ENCODE results near the gene ALG3.
"Not testable (repeated sequence)": the region's sequence is repeated elsewhere in the genome, so short reads cannot be mapped to it uniquely, and the experiment has no call there.

Gene ALG3

DNA sequence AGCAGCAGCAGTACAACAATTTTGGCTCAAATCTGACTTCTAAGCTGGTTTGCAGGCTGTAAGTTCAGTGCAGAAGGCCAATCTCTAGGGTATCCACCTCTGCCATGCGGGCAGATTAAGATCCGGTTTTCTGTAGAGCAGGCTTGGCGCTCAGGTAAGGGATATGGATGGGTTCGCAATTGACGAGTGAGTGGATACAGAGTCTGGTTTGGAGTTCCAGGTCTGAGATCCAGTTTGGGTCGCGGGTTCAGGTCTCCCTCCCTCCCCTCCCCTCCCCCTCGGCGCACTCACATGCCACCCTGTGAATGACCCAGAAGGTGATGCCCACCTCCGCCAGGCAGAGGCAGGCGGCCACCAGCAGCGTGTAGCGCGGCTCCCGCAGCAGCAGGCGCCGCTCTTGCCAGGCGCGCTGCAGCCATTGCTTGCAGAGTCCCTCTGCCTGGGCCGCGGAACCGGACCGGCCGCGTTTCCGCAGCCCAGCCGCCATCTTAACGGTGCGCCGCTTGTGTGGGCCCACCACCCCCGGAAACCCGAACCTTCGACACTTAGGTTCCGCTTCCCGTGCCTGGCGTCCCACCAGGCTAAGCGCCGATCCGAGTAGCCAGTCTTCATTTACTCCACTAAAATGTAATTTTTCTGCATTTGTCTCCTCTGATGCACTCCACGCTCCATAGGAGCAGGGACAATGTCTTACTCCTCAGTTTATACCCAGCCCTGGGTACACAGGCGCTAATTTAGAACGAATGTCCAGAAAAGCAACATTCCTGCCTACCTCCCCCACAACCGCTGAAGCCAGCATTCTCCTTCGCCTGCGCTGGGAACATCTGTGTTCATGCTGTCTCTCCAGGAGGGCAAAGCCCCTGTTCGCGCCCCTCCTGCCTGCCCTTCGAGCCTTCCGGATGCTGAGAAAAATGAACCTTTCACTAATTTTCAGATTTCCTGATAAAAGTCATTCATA lies at the start of gene ALG3:
Gene ALG3, minus strand, starts transcription at position 509 of the 958 bp plus-strand sequence. Its CDS starts 22 bp downstream, at position 487.
- peak; percentile 93 for DNase-seq

DNA sequence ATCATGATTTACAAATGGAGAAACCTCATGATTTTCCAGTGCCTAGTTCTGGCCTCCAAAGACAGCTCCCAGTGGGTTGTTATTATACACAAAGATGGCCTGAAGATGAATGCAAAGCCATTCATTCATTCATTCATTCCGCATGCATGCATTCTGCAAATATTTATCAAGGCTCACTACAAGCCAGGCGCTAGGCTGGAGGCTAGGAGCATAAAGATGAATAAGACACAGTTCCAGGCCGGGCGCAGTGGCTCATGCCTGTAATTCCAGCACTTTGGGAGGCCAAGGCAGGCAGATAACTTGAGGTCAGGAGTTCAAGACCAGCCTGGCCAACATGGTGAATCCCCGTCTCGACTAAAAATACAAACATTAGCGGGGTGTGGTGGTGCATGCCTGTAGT lies 47.9 kb upstream of the ALG3 start:
- DNase-seq, result no peak

DNA sequence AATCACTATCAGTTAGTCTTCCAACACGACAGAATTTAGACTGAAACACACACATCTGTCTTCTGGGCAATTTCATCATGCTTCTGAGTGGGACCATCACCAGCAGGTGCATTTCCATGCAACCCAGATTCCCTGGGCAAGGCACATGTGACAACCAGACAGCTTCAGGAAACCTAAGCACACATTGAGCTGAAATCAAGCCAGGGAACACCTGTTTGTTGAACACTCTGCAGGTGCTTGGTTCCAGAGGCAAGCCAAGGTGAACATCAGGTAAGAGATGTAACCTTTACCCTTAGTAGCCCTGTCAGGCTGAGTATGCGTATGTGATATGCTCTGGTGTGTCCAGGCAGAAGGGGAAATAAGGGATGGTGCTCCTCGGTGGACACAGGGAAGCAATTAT lies 47.0 kb upstream of the ALG3 start:
- DNase-seq, result no peak

DNA sequence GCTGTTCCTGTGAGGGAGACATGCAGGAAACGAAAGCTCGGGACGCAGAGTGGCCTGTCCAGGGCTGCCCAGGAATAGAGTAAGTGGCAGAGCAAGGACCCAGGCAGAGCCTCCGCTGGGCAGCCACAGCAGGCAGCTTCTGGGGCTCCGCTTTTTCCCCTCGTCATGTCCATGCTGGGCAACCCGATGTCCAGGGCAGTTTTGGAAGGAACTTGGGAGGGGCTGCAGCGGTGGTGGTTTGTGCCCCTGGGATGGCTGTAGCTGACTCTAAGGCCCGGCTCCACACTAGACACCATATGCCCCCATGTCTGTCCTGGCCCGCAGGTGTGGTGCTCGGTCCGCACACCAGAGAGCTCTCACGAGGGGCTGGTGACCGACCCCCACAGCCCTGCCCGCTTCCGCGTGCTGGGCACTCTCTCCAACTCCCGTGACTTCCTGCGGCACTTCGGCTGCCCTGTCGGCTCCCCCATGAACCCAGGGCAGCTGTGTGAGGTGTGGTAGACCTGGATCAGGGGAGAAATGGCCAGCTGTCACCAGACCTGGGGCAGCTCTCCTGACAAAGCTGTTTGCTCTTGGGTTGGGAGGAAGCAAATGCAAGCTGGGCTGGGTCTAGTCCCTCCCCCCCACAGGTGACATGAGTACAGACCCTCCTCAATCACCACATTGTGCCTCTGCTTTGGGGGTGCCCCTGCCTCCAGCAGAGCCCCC lies 43.1 kb upstream of the ALG3 start:
- no peak for DNase-seq

DNA sequence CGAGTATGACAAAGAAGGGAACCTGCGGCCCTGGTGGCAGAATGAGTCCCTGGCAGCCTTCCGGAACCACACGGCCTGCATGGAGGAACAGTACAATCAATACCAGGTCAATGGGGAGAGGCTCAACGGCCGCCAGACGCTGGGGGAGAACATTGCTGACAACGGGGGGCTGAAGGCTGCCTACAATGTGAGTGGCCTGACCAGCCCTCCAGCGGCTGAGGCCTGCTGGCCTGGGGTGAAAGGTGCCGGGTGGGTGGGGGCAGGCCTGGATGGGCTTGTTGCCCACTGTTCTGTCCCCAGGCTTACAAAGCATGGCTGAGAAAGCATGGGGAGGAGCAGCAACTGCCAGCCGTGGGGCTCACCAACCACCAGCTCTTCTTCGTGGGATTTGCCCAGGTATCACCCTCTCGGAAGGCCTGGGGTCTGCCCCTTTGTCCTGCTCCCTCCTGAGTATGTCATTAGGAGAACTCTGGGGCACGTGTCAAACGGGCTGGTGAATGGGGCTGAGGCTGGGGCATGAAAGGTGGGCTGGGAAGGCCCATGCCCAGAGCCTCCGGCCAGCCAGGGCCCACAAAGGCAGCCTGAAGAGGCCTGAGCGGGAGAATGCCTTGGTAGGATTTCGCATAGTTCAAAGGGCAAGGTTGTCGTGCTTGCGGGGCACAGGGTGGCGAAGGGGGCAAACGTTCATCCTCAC lies 42.4 kb upstream of the ALG3 start:
- DNase-seq, result no peak

DNA sequence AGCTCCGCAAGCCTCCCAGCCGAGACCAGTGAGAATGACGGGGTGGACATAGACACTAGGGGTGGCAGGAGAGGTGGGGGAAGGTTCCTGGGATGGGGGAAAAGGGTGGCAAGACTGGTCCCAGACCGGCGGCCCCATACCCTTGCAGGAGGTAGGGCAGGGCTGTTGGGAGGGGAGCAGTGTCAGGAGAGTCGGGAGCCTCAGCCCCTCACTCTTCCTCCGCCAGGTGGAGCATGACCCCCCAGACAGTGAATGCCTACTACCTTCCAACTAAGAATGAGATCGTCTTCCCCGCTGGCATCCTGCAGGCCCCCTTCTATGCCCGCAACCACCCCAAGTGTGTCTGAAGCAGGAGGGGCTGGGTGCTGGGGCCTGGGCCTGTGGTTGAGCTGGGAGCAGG lies 41.6 kb upstream of the ALG3 start:
- DNase-seq, result no peak

DNA sequence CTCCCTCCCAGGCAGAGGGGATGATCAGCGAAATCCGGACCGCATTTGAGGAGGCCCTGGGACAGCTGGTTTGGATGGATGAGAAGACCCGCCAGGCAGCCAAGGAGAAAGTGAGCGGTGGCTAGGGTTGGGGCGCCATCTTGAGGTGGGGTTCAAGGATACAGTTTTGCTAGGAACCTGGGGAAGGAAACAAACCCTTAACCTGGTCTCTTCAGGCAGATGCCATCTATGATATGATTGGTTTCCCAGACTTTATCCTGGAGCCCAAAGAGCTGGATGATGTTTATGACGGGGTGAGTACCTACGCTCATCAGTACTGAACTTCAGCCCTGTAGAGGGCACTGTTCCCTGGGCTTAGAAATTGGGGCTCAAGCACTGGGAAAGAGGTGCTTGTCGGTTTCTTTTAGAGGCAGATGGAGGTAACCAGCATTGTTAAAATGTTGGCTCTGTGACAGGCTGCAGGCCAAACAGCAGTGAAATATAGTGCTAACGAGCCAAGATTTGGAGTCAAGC lies 40.7 kb upstream of the ALG3 start:
- DNase-seq, result peak; percentile 75

DNA sequence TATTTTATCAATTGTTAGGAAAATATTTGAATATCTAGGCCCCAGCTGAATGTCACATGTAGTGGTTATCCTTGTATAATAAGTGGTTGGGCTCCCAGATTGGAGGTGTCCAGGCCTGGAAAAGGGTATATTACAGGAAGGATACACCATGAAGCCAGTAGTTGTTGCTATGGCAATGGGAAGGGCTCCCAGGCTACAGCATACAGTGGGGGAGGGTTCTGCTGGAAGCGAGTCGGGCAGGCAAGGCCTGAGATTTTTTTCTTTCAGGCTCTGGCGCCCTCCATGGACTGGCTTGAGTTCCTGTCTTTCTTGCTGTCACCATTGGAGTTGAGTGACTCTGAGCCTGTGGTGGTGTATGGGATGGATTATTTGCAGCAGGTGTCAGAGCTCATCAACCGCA lies 35.9 kb upstream of the ALG3 start:
- peak; percentile 73 for DNase-seq

DNA sequence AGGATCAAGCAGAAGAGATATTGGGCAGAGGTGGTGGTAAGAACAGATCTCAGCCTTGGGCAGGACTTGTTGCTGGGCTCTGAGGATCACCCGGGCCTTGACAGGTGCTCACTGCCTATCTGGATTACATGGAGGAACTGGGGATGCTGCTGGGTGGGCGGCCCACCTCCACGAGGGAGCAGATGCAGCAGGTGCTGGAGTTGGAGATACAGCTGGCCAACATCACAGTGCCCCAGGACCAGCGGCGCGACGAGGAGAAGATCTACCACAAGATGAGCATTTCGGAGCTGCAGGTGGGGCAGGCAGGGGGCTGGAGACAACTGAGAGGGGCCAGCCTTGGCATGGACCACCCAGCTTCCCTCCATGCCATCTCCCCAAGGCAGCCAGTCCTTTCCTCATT lies 34.9 kb upstream of the ALG3 start:
- no peak for DNase-seq

DNA sequence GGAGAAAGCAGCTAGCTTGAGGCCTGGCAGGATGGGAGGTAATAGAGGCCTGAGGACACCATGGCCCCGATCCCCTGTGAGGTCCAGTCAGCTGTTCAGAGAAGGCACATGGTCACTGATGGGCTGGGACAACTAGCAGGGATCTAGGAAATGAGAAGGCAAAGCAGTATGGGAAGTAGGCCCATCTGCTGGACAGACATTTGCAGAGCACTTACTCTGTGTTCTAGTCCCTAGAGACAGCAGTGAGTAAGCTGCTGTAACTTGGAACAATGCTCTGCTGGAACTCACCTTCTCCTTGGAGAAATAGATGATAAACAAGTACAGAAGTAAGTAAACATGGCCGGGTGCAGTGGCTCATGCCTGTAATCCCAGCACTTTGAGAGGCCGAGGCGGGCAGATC lies 34.2 kb upstream of the ALG3 start:
- DNase-seq, result no peak

DNA sequence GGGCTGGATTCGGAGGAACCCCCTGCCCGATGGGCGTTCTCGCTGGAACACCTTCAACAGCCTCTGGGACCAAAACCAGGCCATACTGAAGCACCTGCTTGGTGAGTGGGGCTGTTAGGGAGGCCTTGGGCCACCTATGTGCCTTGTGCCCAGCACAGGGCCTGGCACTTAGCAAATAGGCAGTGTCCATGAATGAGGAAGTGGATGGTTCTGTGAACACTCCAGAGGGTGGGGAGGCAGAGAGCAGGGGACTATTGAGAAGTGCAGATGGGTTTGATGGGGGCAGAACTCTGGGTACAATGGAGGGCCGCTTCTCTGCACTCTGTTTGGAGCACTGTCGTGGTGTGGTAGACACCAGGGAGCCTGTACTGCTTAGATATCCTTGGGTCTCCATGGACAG lies 28.6 kb upstream of the ALG3 start:
- no peak for DNase-seq

DNA sequence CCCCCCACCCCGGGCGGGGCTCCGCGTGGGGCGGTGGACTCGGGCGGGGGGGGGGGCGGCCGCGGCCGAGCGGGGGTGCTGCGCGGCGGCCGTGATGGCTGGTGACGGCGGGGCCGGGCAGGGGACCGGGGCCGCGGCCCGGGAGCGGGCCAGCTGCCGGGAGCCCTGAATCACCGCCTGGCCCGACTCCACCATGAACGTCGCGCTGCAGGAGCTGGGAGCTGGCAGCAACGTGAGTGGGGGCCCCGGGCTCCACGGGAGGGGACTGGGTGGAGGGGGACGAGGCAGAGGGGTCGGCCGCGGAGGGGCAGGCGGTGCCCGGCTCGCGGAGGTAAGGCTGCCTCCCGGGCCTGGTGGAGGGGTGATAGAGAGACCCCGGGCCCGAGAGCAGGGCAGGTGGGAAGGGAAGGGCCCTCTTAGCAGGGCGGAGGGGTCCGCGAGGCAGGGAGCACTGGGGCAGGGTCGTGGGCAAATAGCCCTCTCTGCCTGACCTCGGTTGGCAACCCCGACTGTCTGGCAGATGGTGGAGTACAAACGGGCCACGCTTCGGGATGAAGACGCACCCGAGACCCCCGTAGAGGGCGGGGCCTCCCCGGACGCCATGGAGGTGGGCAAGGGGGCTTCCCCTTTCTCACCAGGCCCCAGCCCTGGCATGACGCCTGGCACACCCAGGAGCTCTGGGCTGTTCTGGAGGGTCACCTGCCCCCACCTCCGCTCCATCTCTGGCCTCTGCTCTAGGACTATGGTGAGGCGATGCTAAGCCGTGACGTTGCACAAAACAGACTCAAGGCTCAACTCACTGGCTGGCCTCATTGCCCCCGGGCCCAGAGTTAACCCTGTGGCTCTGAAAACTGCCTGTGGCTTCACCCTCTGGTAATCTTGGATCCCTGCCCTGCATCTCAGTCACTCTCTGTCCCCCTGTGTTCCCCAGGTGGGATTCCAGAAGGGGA lies 27.5 kb upstream of the ALG3 start, which contains the start of gene ECE2:
Gene ECE2, plus strand, starts transcription at position 62 of the 950 bp plus-strand sequence. Its CDS starts 132 bp downstream, at position 194.
- no peak for DNase-seq

DNA sequence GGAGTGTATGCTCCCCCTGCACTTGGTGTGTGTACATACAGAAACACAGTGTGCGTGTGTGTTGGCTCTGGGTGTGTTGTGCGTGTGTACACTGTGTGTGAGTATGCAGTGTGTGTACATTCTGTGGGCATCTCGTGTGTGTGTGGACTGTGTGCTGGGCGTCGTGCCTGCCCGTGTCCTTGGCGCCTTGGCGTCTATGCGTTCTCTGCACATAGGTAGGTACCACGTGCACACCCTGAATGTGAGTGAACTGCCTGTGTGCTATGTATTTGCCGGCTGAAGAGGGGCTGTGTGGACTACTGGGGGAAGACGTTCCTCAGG lies 26.6 kb upstream of the ALG3 start:
- no peak for DNase-seq

DNA sequence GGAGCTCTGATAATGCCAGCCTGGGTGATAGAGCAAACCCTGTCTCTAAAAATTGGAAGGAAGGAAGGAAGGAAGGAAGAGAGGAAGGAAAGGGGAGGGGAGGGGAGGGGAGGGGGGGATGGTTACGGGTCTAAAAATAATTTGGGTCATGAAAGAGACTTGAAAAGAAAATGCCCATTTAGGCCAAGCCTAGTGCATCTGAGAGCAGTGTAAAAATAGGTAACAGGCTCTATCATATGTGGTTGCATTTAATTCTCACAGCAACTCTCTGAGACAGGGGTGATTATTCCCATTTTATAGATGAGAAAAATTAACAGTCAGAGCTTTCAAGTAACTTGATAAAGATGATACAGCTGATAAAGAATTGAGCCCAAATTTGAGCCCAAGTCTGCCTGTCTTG lies 23.5 kb upstream of the ALG3 start:
- no peak for DNase-seq

DNA sequence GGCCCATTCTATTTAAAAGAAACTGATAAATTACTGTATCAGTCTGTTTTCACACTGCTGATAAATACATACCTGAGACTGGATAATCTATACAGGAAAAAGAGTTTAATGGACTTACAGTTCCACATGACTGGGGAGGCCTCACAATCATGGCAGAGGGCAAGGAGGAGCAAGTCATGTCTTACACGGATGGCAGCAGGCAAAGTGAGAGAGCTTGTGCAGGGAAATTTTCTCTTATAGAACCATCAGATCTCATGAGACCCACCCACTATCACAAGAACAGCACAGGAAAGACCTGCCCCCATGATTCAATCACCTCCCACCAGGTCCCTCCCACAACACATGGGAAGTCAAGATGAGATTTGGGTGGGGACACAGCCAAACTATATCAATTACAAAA lies 18.5 kb upstream of the ALG3 start:
- not testable (repeated sequence) for DNase-seq

DNA sequence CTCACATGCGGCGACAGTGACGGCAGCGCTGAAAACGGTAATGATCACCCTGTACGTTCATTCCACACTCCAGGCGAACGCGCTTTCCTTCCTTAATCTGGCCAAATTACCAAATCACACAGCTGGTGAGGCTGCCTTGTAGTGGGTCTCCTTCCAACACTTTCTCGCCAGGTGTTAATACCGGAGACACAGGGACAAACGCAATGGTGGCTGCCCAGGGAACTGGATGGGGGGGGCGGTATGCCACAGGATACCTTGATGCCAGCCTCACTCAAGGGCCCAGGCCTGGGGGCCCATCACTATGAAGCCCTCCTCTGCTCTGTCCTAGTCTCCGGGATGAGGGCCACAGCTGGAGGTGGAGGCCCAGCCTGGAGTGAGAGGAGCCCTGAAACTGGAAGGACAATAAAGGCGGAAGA lies 14.0 kb upstream of the ALG3 start:
- DNase-seq, result no peak

DNA sequence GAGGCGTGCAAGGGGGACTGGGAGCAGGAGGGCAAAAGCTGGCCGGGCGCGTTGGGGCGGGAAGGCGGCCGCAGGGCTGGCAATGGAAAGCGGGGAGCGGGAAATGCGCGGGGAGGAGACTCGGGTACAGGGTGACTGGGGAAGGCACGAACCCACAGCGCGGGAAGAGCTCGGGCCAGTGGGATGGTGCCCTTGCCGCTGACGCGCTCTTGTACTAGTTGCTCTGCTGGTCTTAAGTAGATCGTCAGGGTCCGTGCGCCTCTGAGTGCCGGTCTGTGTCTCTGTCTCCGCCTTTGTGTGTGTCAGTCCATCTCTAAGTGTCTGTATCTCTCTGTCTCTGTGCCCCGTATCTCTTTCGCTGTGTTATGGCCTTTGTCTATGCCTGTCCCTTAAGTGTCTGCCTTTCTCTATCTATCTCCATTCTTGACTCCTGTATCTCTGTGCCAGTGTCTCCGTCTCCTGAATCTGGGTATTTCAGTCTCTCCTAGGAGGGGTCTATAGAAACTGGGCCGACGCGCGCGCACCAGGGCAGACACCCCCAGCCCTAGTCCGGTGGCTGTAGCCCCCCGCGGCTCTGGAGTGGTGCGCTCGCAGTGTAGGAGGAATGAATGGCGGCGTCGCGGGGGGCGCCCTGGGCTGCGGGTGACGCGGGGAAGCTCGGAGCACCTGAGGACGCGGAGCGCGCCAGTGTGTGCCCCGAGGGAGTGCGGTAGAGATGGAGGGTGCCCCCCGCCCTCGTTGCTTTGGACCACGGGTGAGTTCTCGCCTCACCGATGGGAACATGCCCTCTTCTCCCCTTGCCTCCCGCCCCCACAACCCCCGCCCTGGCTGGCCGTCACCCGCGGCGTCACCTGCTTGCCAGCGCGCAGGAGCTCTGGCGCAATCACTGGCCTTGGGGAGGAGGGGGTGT lies 13.3 kb upstream of the ALG3 start:
- DNase-seq, result peak; percentile 89

DNA sequence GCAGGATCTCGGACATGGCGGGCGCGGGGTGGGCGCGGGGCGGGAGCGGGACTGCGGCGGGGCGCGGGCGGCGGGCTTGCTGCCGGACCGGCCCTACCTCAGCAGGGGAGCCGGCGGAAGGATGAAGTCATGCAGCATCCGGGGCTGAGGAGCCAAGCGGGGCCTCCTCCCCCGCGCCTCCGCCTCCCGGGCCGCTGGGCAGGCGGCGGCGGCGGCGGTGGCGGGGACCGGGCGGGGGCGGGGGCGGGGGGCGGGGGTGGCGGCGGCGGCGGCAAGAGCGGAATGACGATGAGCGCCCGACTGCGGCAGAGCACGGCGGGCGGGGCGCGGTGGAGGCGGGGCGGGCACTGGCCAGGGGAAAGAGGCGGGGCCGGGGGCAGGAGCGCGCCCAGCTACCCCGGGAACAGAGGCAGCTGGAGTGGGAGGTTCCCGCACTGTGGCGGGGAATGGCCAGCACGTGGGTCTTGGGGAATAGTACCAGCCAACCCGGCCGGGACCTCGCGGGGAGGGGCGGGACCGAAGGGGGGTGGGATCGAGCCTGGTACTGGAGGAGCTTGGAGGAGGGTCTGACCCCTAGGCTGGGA lies 12.6 kb upstream of the ALG3 start, which contains the start of gene CAMK2N2:
Gene CAMK2N2, minus strand, starts transcription at position 284 of the 584 bp plus-strand sequence. Its CDS starts 268 bp downstream, at position 16.
- peak; percentile 98 for DNase-seq

DNA sequence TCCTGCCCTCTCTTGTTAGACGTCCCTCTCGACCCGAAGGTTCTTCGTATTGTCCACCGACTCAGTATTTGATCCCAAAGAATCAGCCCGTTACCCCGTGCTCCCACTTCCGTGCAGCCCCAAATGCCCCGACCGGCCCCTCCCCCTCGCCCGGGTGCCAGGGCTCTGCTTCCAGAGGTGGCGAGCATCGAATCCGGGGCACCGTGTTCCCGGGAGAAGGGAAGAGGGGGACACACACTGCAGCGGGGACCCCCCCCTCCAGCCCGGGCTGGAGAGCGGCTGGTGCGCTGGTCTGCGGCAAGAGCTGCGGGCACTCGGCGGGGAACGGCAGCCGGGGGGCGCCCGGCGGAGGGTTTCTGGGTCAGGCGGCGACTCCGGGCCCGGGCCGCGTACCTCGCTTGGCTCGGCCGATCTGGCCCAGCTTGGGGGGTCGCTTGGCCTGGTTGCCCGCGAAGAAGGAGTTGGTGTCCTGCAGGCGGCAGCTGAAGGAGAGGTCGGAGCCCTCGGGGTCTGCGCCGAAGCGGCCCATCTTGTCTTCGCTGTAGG lies 12.0 kb upstream of the ALG3 start:
- DNase-seq, result no peak

Data from NCI-H345 (cell line).